ENCODE data around the gene TPPP. TPM values are rescaled to one million over a fixed set of nuclear protein-coding genes. Genes with fewer than 3 reads are reported as not detected.

The TPPP gene
- total and polyA plus RNA-seq, 2 experiments from 2014 or later: 0.48 to 1.4 TPM

- TF ChIP-seq ZNF462 (CRISPR knock-in tag; IDR thresholded peaks at IDR 0.05) (no peak), CTCF (conservative IDR thresholded peaks at IDR 0.05; ENCODE audit: low read depth in 2 of 2) (no peak), POLR2AphosphoS5 (IDR thresholded peaks at IDR 0.05; ENCODE audit: low read depth) (no peak), ZNF114 (CRISPR knock-in tag; IDR thresholded peaks at IDR 0.05) (no peak), ETS1 (IDR thresholded peaks at IDR 0.05) (no peak), JUNB (IDR thresholded peaks at IDR 0.05; ENCODE audit: unreplicated experiment) (no peak), EZH2 (IDR thresholded peaks at IDR 0.05; ENCODE audit: low read depth, unreplicated experiment) (no peak), NANOG (IDR thresholded peaks at IDR 0.05; ENCODE audit: borderline replicate concordance) (no peak)
- no peaks in the 10 kb centered on the region for H3K9me2 ChIP-seq (ENCODE audit: insufficient read depth)
- H3K27me3 ChIP-seq (ENCODE audit: insufficient read depth): no peaks in the 10 kb centered on the region
- Mint-ChIP-seq H3K4me3 (no peak overlapping the region), H3K9me3 (no peaks in the 10 kb centered on the region), H3K36me3 (ENCODE audit: low read depth) (peaks cover 57% of the 10 kb centered on the region), H3K4me1 (no peaks in the 10 kb centered on the region), H3K27me3 (ENCODE audit: insufficient read depth, low read depth, poor library complexity) (peaks cover 8% of the 10 kb centered on the region), H3K27ac (no peak overlapping the region)
- H2AFZ ChIP-seq: no peak overlapping the region
- no peaks in the 10 kb centered on the region for H3F3A ChIP-seq (replicated peaks; ENCODE audit: low read depth)
- H4K20me1 ChIP-seq (replicated peaks; ENCODE audit: insufficient read depth): peaks cover 13% of the 10 kb centered on the region
- no peaks in the 10 kb centered on the region for H3K4me1 ChIP-seq (ENCODE audit: insufficient read depth)
- ATAC-seq: no peak
- H3K4me3 ChIP-seq: no peak overlapping the region
- H3K27ac ChIP-seq (ENCODE audit: low read depth): no peak overlapping the region
- DNase-seq (ENCODE audit: low spot score): no peak
- no peaks in the 10 kb centered on the region for H3K79me2 ChIP-seq (replicated peaks; ENCODE audit: insufficient read depth)
- H3K36me3 ChIP-seq (ENCODE audit: insufficient read depth): peaks cover 6% of the 10 kb centered on the region; the same call in 1 of the 2 replicates
- no peak overlapping the region for H3K4me2 ChIP-seq
Observed at GRCh38 chr5:637581-638450, 55.3 kb downstream of the TPPP start.

All from GM23338 (cell line).